Retina (tissue), 1 donor: ENCODE data around the gene SUPT6H.
"Not testable (repeated sequence)": the region's sequence is repeated elsewhere in the genome, so short reads cannot be mapped to it uniquely, and the experiment has no call there.

Experiments
- DNase-seq: peaks from one replicate; pipeline ENCODE4 v3.0.0-alpha.2; 2016

The SUPT6H gene

DNA sequence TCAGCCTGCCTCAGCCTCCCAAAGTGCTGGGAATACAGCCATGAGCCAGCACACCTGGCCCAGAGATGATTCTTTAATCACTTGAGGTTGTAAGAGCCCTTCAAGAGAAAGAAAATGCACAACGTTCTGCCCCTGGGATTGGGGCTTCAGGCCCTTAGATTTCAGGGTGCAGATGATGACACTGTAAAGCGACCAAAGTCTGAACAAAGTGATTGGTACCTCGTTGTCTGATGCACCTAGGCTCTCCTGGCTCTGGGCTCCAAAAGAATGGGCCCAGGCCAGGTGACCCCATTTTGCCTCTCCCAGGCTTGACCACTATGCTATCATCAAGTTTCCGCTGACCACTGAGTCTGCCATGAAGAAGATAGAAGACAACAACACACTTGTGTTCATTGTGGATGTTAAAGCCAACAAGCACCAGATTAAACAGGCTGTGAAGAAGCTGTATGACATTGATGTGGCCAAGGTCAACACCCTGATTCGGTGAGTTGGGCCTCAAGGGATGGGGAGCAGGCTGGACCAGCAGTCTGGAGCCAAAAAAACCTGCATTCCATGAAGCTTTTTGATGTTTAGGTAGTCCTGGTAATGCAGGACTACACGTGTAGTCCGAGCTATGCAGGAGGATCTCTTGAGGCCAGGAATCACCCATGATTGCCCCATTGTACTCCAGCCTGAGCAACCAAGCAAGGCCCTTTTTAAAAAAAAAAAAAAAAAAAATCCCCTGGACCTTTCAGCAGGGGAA, 60.6 kb downstream of the SUPT6H start:
- DNase-seq, result no peak

- DNase-seq, result no peak
Observed at GRCh38 chr17:28723159-28723835, 61.3 kb downstream of the SUPT6H start.

- DNase-seq, result not testable (repeated sequence)
Observed at GRCh38 chr17:28723836-28724499, 62.0 kb downstream of the SUPT6H start.

- no peak for DNase-seq
Observed at GRCh38 chr17:28724500-28725165, 62.6 kb downstream of the SUPT6H start.

- DNase-seq, result no peak
Observed at GRCh38 chr17:28725166-28725659, 63.2 kb downstream of the SUPT6H start.

- peak; percentile 79 for DNase-seq
Observed at GRCh38 chr17:28725660-28726225, 63.7 kb downstream of the SUPT6H start.

GRCh38 chr17:28726226-28726626, 64.2 kb downstream of the SUPT6H start, which contains the start of gene TLCD1:
Gene TLCD1 (minus strand): TSS chr17:28726233. CDS start chr17:28726097, 136 bp downstream.
- no peak for DNase-seq

DNA sequence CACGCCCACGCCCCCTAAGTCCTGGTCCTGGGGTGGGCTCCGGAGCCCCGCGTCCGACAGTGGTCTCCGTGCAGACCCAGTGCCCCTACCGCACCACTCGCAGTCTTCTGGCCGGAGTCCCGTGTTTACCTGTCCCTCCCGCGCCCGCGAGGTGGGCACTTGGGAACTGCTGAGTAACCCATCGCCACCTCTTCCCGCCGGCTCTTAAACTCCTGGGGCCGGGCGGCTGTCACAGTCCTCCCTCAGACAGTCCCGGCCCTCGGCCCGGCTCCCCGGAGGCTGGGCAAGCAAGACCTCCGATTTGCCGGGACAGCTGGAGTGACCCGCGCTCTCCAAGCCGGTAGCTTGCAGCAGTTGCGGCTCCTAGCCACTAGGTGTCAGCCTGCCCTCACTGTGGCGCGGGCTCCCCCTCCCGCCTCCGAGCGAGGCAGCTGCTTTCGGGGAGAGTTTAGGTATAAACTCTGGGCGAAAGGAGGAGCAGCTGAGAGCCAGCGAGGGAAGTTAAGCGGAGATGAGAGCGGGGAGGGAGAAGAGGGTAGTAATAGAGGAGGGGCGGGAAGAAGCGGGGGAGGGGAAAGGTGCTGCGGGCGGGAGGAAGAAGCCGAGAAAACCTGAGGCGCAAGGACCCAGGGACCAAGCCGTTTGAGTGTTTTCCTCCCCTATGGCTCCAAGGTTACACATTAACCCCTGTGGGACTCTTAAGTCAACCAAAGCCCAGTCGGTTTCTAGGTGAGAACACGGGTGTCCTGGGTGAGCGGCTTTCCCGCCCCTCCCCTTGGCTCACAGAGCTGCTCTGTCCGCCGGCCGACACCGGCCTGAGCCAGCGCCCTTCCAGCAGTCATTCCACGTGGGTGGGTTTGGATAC, 64.9 kb downstream of the SUPT6H start:
- DNase-seq, result peak; percentile 98

DNA sequence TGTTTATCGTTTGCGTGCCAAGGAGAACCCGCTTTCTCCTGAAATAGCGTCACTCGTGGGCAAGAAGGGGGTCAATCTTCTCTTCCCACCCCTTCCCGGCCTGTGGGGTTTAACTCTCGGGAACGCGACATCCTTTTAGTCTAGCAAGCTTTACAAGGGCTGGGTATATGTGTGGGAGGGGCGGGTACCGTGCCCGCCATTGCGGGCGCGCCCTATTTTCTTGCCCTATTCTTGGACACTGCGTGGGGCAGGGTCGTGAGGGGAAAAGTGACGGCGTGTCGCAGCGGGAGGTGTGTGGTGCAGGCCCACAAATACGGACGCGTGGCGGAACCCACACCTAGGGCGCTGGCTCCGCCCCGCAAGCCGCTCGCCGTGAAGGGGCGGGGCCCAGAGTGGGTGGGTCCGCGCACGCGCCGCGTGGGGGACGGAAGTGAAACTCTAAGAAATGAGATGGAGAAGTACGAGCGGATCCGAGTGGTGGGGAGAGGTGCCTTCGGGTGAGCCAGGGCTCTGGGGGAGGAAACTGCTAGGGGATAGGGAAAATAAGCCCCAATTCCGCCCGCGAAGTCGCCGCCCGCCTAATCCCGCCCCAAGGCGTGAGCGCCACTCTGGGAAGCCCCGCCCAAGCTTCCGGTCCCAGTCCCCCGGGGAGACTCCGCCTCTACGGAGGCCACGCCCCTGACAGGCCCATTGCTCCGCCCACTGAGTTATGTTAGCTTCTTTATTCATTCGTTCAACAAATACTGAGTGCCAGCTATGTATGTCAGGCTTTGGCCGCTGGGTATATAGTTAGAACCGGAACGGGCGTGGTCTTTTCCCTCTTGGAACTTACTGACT, 66.6 kb downstream of the SUPT6H start, which contains the start of gene NEK8:
NEK8 (plus strand) TSS at position 425 of the 837 bp plus-strand sequence; CDS start at position 451, 26 bp downstream.
- DNase-seq, result peak; percentile 97

DNA sequence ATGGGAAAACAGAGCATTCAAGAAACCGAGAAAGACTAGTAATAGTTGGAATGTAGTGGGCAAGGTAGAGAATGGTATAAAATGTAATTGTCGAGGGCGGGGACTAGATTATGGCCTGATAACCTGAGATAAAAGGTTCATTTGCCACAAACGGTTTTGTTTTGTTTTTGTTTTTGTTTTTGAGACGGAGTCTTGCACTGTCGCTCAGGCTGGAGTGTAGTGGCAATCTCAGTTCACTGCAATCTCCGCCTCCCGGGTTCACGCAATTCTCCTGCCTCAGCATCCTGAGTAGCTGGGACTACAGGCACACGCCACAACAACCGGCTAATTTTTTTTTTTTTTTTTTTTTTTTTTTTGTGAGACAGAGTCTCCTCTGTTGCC, 67.9 kb downstream of the SUPT6H start:
- DNase-seq, result no peak

DNA sequence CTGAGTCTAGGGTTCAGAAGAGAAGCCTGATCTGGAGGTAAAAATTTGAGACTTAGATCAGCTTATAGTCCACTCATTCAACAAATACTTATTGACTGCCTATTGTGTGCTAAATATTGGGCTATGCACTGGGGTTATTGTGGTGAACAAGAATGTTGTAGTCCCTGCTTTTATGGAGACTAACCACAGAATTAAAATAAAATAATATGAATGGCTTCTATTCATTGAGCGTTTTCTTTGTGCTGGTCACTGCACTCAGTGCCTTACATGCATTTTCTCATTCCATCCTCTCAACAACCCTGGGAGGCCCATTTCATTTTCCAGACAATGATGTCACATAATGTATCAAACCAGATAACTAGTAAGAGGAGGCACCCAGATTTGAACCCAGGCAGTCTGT, 71.3 kb downstream of the SUPT6H start:
- no peak for DNase-seq

- DNase-seq, result no peak
Observed at GRCh38 chr17:28734712-28735241, 72.8 kb downstream of the SUPT6H start.

DNA sequence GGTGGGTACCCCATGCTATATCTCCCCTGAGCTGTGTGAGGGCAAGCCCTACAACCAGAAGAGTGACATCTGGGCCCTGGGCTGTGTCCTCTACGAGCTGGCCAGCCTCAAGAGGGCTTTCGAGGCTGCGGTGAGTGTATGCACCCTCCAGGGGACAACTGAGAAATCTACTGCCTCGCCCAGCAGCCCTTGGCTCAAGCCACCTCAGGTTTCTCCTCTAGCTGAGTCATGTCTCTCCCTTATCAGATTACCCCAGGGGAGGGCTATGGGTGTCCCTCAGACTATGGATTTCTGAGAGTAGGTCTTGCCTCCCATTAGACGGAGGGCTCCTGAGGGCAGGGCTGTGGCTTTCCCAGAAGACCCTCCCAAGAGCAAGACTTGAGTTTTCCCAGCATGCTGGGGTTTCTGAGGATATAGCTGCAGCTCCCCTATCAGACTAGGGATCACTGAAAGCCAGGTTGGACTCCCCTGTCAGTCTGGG, 73.3 kb downstream of the SUPT6H start:
- DNase-seq, result no peak

DNA sequence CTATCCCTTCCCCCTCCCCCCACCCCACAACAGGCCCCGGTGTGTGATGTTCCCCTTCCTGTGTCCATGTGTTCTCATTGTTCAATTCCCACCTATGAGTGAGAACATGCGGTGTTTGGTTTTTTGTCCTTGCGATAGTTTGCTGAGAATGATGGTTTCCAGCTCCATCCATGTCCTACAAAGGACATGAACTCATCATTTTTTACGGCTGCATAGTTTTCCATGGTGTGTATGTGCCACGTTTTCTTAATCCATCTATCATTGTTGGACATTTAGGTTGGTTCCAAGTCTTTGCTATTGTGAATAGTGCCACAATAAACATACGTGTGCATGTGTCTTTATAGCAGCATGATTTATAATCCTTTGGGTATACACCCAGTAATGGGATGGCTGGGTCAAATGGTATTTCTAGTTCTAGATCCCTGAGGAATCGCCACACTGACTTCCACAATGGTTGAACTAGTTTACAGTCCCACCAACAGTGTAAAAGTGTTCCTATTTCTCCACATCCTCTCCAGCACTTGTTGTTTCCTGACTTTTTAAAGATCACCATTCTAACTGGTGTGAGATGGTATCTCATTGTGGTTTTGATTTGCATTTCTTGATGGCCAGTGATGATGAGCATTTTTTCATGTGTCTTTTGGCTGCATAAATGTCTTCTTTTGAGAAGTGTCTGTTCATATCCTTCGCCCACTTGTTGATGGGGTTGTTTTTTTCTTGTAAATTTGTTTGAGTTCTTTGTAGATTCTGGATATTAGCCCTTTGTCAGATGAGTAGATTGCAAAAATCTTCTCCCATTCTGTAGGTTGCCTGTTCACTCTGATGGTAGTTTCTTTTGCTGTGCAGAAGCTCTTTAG, 74.1 kb downstream of the SUPT6H start:
- not testable (repeated sequence) for DNase-seq

- DNase-seq, result no peak
Observed at GRCh38 chr17:28737316-28737715, 75.3 kb downstream of the SUPT6H start.

DNA sequence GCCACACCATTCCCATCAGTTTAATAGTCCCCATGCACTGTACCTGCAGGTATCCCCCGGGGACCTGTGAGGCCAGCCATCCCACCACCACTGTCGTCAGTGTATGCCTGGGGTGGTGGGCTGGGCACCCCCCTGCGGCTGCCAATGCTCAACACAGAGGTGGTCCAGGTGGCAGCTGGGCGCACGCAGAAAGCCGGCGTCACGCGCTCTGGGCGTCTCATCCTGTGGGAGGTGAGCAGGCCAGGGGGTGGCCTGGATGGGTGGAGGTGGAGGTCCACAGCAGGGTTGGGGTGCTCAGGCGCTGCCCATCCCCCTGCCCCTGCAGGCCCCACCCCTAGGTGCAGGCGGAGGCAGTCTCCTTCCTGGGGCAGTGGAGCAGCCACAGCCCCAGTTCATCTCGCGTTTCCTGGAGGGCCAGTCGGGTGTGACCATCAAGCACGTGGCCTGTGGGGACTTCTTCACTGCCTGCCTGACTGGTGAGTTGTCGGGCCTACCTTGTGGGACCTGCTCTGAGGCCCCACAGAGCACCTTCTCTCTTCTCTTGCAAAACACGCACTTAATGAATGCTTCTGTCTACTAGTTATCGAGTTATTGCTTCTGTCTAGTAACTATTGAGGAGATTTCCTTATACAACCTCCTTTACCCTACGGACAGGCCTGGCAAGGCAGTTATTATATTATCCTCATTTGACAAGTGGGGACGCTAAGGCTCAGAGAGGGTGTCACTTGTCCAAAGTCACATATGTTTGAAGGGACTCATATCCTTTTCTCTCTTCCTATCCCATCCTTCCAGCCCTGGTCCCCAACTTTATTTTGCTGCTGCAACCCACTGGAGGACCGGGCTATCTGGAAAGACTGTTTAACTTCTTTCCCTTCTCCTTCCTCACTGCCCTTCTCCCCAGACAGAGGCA, 76.0 kb downstream of the SUPT6H start:
- no peak for DNase-seq

DNA sequence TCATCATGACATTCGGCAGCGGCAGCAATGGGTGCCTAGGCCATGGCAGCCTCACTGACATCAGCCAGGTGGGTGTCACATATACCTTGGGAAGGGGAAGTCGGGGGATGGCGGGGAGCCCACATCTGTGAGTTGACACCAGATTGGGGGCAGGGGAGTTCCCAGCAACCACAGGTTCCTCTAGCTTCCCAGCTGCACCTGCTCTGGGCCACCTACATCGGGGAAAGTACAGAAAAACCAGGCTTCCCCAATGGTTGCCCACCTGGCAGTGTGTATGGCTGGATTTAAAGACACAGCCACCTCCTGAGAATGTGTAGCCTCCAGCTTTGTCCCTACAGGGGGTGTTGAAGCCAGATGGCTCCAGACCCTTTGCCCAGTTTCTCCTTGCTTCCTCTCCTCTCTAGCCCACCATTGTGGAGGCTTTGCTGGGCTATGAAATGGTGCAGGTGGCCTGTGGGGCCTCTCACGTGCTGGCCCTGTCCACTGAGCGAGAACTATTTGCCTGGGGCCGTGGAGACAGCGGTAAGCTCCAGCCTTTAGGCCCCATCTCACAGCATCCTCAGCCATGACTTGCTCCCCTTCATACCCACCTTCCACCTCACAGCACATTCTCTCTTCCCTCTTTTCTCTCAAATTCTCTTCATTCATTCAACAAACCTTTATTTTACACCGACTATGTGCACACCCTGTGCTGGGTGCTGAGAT, 76.8 kb downstream of the SUPT6H start:
- DNase-seq, result no peak
